GM19467 (cell line): ENCODE data around the gene PLXNC1.

Experiments
- ATAC-seq: cut with Tn5 transposase; IDR thresholded peaks from one replicate; pipeline ENCODE4 v1.9.1; 2021; ENCODE audit warnings: mild to moderate bottlenecking, moderate library complexity; ENCODE audit not compliant: unreplicated experiment

Gene PLXNC1

DNA sequence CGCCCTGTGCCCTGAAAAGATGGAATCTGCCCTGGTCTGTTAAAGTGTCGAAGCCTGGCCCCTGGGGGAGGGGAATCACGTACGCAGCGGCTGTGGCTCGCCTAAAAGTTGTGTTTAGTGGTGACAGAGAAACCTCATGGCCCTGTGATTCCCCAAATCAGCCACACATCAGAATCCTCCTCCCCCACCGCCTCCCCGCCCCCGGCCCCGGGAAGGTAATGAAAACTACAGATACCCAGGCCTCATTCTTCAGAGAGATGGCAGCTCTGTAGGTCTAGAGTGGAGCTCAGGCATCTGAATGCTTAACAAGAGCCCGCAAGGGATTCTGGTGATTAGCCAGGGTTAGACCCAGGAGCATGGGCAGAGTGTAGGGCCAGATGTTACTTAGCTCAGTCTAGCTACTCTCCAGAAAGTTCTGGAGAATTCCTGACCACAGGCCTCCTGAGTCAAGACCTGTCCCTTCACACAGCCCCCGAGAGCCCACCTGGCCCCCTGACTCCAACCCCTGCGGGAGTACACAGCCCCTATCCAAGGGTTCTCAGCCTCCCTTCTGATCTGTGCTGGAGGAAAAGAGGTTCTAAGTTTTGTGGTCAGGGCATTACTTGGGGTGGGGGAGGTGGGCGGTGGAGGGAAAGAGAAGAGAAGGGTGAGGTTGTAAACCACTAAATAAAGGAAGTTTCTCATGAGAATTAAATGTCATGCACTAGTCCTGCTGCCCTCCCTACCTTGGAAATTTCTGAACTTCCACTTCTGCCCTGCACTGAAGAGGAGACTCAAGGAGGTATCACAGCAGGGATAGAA, 114.8 kb downstream of the PLXNC1 start:
- ATAC-seq, result peak; percentile 18

DNA sequence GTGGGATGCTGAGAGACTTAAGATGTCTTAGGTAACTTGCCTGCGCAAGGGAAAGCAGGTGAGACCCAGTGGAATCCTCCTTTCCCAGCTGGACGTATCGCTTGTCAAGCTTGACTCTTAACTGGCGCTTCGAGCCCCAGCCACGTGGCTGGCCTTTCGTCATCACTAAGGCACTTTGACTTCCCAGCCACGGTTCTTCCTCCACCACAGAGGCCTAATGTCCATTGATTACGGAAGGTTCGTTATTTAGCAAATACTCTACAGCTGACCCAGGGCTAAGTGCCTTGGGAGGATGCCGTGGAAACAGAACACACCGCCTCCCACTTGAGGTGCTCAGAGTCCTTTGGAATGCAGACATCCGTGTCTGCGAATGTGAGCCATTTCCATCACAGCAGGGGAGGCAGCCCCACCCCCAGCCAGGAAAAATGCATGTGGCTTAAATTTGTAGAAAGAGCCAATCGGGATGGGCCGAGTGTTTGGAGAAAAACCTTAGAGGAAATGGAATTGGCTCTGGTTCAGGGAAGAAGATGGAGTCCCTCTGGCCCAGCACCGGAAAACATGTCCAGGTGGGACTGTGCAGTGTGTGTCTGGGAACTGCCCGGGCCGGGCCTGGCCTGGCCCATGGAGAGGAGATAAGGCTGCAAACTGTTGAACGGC, 115.7 kb downstream of the PLXNC1 start:
- no peak for ATAC-seq

DNA sequence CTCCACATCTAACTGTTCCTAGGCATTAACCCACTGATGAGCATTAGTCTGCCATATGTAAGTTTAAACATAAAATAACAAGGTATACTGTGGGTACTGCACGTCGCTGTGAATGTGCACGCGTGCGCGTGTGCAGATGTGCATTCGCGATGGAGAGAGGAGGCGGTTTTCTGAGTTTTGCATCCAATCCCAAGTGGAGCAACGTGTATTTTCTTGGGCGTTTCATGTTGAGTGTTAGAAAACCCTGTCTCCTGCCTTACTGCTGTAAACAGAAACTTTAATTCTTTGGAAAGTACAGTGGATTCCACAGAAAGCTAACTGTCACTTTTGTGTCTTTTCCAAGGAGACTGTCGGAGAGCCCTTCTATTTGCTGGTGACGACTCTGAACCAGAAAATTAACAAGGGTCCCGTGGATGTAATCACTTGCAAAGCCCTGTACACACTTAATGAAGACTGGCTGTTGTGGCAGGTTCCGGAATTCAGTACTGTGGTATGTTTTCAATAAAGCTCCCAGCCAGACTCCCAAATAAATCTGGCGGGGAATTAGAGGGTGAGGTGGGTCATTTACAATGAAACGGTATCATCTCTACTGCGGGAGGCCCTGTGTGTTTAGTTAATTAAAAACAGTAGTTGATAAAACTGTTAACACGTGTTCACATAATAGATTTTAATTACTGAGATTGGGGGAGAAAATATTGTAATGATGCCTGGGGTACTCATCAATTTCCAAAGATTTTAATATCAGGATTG, 116.5 kb downstream of the PLXNC1 start:
- ATAC-seq, result no peak

DNA sequence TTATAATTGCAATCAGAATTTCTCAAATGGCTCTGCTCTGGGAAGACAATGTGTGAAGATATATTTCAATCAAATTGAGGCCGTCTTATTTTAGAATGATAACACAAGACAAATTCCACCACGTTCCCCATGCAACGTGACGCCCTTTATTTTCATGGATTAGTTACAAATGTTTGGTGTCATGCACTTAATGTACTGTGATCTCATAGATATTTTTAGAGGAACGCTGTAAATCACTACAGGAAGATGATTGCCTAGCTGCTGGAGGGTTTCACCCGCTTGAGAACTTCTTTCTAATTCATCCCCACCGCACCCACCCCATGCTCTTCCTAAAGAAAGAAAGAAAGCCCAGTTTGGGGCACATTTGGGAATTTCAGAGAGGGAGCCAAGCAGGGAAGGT, 117.2 kb downstream of the PLXNC1 start:
- no peak for ATAC-seq

DNA sequence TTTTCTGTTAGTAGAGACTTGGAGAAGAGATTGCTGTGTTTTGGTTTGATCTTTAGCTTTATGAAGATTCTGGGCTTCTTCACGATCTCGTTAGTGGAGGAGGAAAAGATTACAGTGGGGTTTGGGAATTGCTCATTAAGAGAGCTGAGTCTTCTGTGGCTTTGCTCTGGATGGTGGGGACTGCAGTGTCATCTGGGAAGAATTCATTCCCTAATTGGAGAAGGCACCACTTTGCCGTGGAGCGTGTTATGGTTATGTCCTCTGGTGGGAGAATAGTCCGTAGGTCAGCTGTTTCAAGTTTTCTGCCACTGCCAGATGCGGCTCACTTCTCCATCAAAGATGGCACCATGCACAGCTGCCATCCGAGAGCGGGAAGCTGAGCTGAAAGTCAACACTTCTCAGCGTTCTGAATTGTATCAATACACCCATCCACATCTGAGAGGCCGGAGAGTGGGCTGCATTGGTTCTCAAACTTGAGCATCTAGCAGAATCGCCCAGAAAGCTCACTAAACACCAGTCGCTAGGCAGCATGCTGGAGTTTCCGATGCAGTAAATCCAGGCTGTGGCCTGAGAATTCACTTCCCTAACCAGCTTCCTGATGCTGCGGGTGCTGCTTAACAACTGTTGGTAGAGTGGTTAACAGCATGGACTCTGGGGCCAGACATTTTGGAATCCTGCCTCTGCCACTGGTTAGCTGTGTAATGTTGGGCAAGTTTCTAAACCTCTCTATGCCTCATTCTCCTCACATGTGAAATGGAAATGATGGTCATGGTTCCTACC, 117.8 kb downstream of the PLXNC1 start:
- no peak for ATAC-seq

DNA sequence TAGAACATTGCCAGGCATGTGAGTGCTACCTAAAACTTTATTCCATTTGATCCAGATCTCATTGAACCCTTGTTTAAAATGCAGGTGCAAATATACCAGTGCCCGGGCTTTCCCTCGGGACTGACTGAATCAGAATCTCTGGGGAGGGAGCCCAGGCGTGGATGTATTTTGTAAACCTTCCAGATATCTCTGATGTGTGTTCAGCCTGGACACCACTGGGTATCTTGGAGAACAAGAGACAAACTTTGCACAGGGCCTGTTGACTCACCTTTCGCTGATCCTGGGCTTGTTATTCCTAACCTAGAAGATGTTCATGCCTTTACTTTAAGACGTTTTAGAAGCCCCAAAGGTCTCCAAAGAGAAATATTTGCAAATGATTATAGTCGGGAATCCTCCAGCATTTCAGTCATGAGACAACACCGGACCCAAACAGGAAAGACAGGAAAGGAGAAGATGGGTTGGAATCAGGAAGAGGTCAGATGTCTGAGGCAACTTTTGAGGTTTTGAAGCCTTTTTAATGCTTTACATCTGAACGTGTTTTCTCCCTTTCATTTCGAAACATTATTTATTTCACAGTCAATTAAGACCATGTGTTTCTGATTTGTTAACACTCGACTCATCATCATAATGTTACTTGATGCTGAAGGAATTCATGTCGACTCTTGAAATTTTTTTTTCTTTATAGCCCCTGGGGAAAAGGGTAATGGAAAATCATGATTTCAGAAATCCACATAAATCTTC, 118.6 kb downstream of the PLXNC1 start:
- ATAC-seq, result no peak

DNA sequence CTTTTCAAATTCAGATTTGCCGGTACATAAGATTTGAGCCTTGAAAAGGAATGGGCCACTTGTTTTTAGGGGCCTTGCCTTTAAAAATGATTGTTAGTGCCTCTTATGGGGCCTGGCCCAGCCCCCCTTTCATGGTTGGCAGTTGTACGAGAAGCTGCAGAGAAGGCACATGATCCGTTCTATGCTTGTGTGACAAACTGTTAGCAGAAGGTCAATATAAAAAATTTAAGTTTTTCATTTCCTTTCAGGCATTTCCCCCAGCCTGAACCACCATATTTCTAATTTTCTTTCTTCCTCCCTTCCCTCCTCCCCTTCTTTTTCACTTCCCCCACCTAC, 119.1 kb downstream of the PLXNC1 start:
- no peak for ATAC-seq

DNA sequence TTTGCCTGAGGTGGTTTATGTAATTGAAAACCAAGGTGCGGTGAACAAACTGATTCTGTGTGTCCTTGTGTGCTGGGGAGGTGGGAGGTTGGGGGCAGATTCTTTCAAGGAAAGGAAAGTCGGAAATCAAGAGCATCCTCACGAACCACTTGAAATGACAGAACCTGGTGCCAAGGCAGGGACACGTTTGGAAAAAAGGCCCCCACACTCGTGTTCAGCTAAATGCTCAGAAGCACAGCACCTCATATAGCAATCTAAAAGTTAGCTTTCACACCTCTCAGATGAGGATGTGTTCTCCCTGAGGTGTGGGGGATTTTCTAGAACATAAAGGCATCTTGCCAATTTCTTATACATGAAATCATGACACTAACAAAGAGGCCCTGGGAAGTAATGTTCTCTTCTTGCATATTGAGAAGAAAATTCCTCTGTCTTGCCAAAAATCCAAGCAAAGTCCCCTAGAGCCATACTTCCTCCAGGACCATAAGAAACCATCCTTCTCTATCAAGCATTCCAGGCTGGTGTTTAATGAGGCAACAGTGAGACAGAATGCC, 119.6 kb downstream of the PLXNC1 start:
- no peak for ATAC-seq

DNA sequence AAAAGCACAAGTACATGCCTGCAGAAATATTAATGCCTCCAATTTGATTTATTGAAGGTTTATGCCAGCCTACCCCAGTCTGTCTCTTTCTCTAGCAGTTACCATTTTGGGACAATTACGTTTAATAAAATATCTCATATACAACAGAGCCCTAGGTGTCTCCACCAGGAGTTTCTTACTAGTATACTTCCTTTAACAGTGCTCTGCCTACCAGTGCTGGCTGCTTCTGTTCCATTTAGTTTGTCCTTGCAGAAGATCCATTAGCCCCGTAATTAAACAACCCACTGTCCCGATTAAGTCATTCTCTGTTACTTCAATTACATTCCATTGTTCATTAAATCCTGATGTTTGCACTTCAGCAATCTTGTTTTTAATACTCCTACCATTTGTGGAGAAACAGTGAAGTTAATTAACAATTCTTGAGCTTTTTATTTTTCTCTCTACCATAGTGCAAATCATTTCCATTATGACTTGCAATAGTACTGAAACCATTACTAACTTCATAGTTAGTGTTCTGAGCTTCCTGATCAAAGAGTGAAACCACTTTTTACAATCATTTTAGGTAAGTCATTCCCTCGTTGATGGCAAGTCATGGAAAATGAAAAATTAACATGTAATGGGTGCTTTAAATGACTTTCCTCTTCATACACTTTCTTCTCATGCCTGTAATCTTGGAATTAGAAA, 121.1 kb downstream of the PLXNC1 start:
- ATAC-seq, result no peak

DNA sequence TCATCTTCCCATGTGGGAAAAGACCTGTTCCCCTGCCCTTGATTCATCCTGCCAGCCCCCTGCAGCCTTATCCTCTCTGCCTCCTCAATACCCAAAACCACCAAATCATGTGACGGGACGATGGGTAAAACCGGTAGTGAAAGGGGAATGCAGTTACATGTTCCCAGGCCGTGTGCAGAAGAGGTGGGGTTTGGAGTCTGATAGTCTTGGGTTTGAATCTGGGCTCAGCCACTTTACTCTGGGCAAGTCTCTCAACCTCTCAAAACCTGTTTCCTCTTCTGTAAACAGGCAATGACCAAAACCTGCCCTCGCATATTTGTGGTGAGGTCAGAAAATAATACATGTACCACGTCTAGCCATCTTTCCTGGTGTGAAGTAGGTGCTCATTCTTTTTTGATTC, 123.0 kb downstream of the PLXNC1 start:
- no peak for ATAC-seq

DNA sequence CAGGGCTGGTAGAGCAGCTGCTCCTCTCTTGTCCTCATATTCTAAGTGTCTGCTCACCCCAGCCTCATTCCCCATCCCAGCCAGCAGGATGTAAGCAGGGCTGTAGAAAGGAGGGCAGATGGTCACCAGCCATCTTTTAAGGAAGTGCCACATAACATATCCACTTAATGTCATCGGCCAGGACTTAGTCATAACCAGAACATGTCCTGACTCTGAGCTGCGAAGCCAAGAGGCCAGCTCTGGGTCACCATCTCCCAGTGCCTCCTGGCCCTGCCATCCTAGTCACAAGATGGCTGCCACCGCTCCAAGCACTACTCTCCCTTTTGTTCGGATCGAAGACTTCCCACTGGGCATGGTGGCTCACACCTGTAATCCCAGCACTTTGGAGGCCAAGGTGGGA, 123.9 kb downstream of the PLXNC1 start:
- no peak for ATAC-seq

DNA sequence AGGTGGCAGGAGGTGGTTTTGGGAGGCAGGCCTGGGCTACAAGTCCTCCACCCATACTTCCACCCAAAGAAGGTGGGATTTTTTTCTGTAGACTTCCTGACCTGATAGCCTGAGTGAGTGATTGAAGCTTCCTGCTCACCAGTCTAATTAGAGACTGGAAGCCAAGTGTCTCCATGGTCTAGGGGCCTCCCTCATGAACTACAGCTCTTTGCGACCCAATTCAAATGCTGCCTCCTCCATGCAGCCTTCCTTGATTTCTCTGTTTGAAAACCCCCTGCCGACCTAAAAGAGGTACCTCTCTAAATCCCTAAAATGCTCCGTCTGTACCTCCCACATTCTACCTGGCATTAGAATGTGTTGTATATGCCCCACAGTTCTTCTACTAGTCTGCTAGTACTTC, 124.9 kb downstream of the PLXNC1 start:
- no peak for ATAC-seq

DNA sequence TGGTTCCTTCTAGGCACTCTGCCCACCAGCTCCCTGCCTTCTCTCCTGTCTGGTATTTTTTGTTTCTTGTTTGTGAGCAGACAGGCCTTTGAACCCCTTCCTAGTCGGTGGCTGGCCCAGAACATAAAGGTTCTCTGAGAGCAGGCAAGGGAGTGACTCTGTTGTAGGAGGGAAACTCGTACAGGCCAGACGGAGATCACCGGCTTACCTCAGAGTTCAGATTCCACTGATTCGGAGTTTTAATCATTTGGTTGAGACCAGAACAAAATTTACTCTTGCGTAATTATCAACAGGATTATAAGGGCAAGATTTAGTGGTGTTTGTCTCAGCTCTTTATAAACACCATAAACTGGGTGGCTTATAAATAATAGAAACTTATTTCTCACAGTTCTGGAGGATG, 128.3 kb downstream of the PLXNC1 start:
- no peak for ATAC-seq

DNA sequence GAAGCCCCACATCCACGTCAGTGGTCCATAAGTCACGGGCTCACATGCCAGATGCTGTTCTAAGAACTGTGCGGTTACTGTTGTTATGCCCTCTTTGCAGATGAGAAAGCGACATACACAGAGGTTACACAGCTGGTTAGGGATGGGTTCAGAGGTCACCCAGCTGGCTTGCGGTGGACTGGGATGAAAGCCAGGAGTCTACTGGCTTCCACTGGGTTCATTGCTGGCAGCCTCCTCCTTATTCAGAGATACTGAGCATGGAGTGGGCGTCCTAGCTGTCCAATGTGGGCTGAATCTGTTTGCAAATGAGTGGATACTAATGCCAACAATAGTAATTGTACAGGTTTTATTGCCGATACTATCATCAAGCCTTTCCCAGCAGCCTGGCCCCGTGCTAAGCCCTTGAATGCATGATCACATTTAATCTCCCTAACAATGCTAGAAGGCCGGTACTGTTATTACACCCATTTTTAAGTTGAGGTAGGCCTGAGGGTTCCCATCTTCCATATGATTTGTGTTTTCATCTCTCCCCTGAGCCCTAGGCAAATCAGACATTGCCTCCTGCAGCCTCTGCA, 129.1 kb downstream of the PLXNC1 start:
- no peak for ATAC-seq

DNA sequence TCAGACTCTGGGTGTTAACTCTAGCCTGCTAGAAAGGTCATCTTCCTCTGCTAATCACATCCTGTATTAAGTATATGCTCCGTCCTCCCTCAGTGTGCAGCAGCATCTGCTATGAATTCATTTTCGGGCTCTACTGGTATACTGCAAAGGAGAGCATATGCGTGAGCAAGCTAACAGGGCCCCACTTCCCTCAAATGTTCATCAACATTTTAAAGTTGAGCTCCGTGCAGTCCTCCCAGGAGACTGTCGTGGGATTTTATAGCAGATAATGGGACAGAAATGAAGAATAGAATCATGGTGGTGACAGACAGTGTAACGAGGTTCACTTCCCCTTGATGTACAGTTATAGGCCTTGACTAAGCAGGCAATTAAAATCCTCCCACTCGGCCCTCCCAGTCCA, 131.7 kb downstream of the PLXNC1 start:
- no peak for ATAC-seq

DNA sequence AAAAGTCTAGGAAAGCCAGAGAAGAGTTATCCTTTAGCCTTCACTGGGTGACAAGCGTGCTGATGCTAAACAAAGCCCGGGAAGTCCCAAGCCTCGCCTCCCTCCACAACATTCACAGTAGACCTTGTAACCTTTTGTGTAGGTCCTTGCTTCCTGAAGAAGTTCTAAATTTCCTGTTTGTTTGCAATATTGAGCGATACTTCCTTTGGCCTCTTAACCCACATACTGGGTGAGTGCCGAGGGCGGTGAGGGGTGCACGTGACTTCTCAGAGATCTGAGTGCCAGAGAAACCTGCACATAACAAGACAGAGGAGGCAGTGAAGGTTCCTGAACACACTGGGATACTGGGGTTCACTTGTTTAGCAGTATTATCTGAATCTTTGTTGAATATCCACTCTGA, 134.3 kb downstream of the PLXNC1 start:
- no peak for ATAC-seq

DNA sequence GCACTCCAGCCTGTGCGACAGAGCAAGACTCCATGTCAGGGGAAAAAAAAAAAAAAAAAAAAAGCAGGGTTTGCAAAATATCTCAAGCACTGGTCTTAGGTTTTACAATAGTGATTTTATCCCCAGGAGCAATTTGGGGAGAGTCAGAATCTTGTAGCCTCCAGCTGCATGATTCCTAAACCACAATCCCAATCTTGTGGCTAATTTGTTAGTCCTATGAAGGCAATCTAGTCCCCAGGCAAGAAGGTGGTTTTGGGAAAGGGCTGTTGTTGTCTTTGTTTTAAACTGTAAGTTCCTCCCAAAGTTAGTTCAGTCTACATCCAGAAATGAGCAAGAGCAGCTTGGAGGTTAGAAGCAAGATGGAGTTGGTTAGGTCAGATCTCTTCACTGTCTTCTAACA, 135.7 kb downstream of the PLXNC1 start:
- no peak for ATAC-seq

DNA sequence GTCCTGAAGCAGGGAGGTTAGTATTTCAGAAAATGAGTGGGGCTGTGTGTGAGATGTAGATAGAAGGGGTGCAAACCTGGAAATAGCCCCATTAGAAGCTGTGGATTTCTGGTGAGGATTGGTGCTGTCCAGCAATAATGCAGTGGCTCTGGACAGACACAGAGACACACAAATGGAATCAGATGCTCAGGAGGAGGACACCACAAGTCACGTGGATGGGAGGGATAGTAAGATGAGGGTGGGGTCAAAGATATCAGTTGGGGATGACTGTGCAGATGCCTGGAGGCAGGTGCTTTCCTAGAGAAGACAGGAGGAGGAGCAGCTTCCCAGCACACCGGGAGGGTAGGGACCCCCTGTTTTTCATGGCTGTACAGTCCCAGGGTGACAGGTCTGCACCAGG, 136.5 kb downstream of the PLXNC1 start:
- ATAC-seq, result no peak

DNA sequence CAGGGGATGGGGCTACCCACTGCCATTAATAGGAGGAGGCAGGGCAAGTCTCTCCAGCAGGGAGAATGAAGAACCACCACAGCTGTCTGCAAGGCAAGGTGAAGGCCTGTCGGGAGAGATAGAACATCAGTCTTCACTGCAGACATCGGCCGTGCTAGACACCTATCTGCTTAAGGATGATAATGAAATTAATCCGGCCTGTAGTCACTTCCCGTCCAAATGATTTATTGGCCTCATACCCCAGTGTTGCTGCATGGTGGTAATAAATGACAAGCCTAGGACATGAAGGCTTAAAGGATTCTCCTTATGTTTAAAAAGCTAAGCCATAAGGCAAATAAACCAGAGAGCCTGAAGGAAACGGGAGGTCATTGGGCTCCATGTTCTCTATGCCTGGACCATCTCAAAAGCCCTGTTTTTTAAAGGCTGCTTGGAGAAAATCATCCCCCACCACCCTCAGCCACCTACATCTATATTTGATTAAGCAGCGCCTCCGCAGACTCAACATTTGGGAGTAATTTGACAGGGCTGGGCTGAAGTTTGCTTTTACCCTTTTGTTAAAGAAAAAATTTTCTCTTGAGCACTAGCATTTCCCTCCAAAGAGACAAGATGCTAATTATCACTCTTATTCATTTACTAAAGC, 137.7 kb downstream of the PLXNC1 start:
- ATAC-seq, result no peak
